Psoas muscle (tissue), 8 donors: ENCODE data around the gene TMEM14B. TPM values are rescaled to one million over a fixed set of nuclear protein-coding genes. Genes with fewer than 3 reads are reported as not detected.

ENCODE experiments used
- ATAC-seq, 4 donors: fragments of 200-7000 bp; cut with Tn5 transposase; one replicate each; pipeline ENCODE4 v1.9.1; 2020; ENCODE audit warnings: moderate library complexity in 3 of 4, mild to moderate bottlenecking in 2 of 4
- DNase-seq, 2 donors: peaks; one replicate each; pipeline ENCODE4 v3.0.0-alpha.2; 2020
- H3K27ac ChIP-seq: fragments of 200-600 bp; one replicate; pipeline ENCODE4 v1.8.0; 2022
- H3K27me3 ChIP-seq, 3 donors: fragments of 200-600 bp in 1 of 3; one replicate each; pipeline versions ENCODE4 v1.6.1 to v1.8.0; 2013 to 2022; ENCODE audit warnings: low read length in 2 of 3, mild to moderate bottlenecking in 2 of 3, moderate library complexity in 1 of 3; ENCODE audit not compliant: insufficient read depth in 3 of 3
- H3K36me3 ChIP-seq, 2 donors: fragments of 200-600 bp in 1 of 2; one replicate each; pipeline versions ENCODE4 v1.6.1 to v1.8.0; 2013 to 2022; ENCODE audit warnings: low read depth in 1 of 2, mild to moderate bottlenecking in 1 of 2, moderate library complexity in 1 of 2; ENCODE audit not compliant: insufficient read depth in 1 of 2
- H3K4me1 ChIP-seq: fragments of 200-600 bp; one replicate; pipeline ENCODE4 v1.8.0; 2022
- H3K4me3 ChIP-seq: fragments of 200-600 bp; one replicate; pipeline ENCODE4 v1.8.0; 2022; ENCODE audit warnings: mild to moderate bottlenecking
- H3K9me3 ChIP-seq: fragments of 200-600 bp; one replicate; pipeline ENCODE4 v1.8.0; 2022
- CTCF ChIP-seq: fragments of 200-600 bp; IDR thresholded peaks from one replicate; pipeline ENCODE4 v1.8.0; 2022; ENCODE audit warnings: antibody characterized with exemption
- WGBS, 3 donors: extraction: QIAGEN DNeasy Blood & Tissue Kit; methylation state at CpG; one replicate each; pipeline versions ENCODE4 v1.1.6 to v1.1.7; 2013; 5-methylcytosine and 5-hydroxymethylcytosine counted together
- intact Hi-C, 2 donors: fragments of 100-400 bp; cut with DNase I; formaldehyde crosslinking; loops; one replicate each; pipeline versions ENCODE4 v1.11.0 to v1.14.2; 2022
- polyA plus RNA-seq, 3 donors: library from polyadenylated mRNA; stranded (reverse); fragments of 200-250 nt; gene quantifications; one replicate each; pipeline ENCODE4 v1.2.3, GENCODE V29; 2013
- total RNA-seq, 4 donors: library from RNA; stranded (reverse); fragmentation: NEBNext Ultra II Directional in 2 of 4; extraction: Animal tissue kit (Norgen Biotek cat#: 25700) in 2 of 4; gene quantifications; one replicate each; pipeline versions ENCODE4 v1.2.1 to v1.2.4, GENCODE V29; 2021 to 2023
- donor health status: healthy with polysubstance abuse.
- donor health status: DM: no; HTN: no; CAD: no; lungs with moderate emphysema.
- donor health status: Bipolar disorder and iron deficiency.
- donor health status: healthy.
- donor health status: DM: yes; HTN: yes; CAD: no.
- donor health status: DM: no; HTN: no; CAD: no.
- donor health status: DM: no; HTN: no; CAD: no.
- donor health status: DM: yes; HTN: yes; CAD: no.

Gene TMEM14B
- total and polyA plus RNA-seq, 7 donors = 66.1 to 118 (median 82.3) TPM

GRCh38 chr6:10771371-10771894 lies 23.8 kb downstream of the TMEM14B start:
- H3K36me3 ChIP-seq = peaks cover 4 to 64% of the 10 kb centered on the region in 2 donors
- intact Hi-C loops = no loop called here
- H3K9me3 ChIP-seq = no peaks in the 10 kb centered on the region
- H3K4me3 ChIP-seq = no peak overlapping the region
- H3K27ac ChIP-seq = no peak overlapping the region
- no peak for TF ChIP-seq CTCF
- ATAC-seq = no peak
- no peak for DNase-seq
- no peaks in the 10 kb centered on the region for H3K27me3 ChIP-seq
- no peaks in the 10 kb centered on the region for H3K4me1 ChIP-seq
- 74 to 79% (median 77%) methylated on average over 12 of the region's 12 CpGs for WGBS, 3 donors

- H3K9me3 ChIP-seq = no peaks in the 10 kb centered on the region
- no peak overlapping the region for H3K4me3 ChIP-seq
- no peak for TF ChIP-seq CTCF
These were observed 30.6 kb downstream of the TMEM14B start for GRCh38 chr6:10778230-10778629.

GRCh38 chr6:10779076-10779475 lies 31.5 kb downstream of the TMEM14B start:
- ATAC-seq (no peak), DNase-seq (no peak)
- TF ChIP-seq CTCF = no peak
- intact Hi-C loops = no loop called here
- no peak overlapping the region for H3K4me3 ChIP-seq
- peaks cover 4 to 40% of the 10 kb centered on the region in 2 donors for H3K36me3 ChIP-seq
- no peaks in the 10 kb centered on the region for H3K9me3 ChIP-seq
- 93 to 95% (median 93%) methylated on average over 7 to 8 of the region's 8 CpGs for WGBS, 3 donors
- no peaks in the 10 kb centered on the region for H3K27me3 ChIP-seq
- no peak overlapping the region for H3K27ac ChIP-seq
- H3K4me1 ChIP-seq = no peaks in the 10 kb centered on the region

More at GRCh38 chr6:10778230-10778629, 30.6 kb downstream of the TMEM14B start:
- Histone ChIP-seq H3K4me1 (no peaks in the 10 kb centered on the region), H3K36me3 (peaks cover 4 to 47% of the 10 kb centered on the region in 2 donors), H3K27me3 (no peaks in the 10 kb centered on the region), H3K27ac (no peak overlapping the region)
- intact Hi-C loops = no loop called here
- 93 to 100% (median 96%) methylated on average over 3 of the region's 3 CpGs for WGBS, 3 donors
- DNase-seq (no peak), ATAC-seq (no peak)

GRCh38 chr6:10791673-10792072 lies 44.1 kb downstream of the TMEM14B start:
- ATAC-seq = no peak
- no peak for TF ChIP-seq CTCF
- Histone ChIP-seq H3K27me3 (no peaks in the 10 kb centered on the region), H3K9me3 (no peaks in the 10 kb centered on the region), H3K36me3 (peaks cover 0 to 11% of the 10 kb centered on the region in 2 donors), H3K4me3 (no peak overlapping the region), H3K27ac (no peak overlapping the region), H3K4me1 (no peaks in the 10 kb centered on the region)
- DNase-seq = no peak
- intact Hi-C loops = no loop called here
- WGBS, 3 donors = 95 to 97% (median 95%) methylated on average over 5 of the region's 5 CpGs

- intact Hi-C loops = no loop called here
These were observed 44.5 kb downstream of the TMEM14B start for GRCh38 chr6:10792101-10792500.

More at GRCh38 chr6:10792101-10792500, 44.5 kb downstream of the TMEM14B start:
- WGBS, 3 donors = 82 to 83% (median 82%) methylated on average over 5 of the region's 5 CpGs
- ATAC-seq (no peak), DNase-seq (no peak)
- Histone ChIP-seq H3K36me3 (peaks cover 0 to 11% of the 10 kb centered on the region in 2 donors), H3K27ac (no peak overlapping the region), H3K9me3 (no peaks in the 10 kb centered on the region), H3K4me3 (no peak overlapping the region), H3K27me3 (no peaks in the 10 kb centered on the region), H3K4me1 (no peaks in the 10 kb centered on the region)
- no peak for TF ChIP-seq CTCF
